Erythroblast (primary cell): ENCODE data around the gene CERS6.

Experiments used
- GATA1 ChIP-seq: IDR thresholded peaks from 2 replicates; pipeline ENCODE4 v1.6.1; 2011; ENCODE audit warnings: low read depth, mild to moderate bottlenecking, control low read depth, low read length, moderate library complexity
- POLR2A ChIP-seq: IDR thresholded peaks from 2 replicates; pipeline ENCODE4 v1.6.1; 2011; ENCODE audit warnings: mild to moderate bottlenecking, low read length

DNA sequence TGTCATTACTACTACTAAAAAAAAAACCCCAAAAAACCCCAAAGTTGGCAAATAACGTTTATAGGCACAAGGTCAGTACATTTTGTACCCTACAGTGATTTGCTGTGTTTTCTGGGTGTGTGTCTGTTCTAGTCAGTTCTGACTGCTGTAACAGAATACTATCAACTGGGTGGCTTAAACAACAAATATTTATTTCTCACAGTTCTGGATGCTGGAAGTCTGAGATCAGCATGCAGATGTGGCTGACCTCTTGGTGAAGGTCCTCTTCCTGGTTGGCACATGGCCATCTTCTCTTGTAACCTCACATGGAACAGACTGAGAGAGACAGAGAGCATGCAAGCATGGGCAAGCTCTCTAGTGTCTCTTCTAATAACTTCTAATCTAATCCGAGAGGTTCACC lies 103.1 kb downstream of the CERS6 start:
- TF ChIP-seq POLR2A (no peak), GATA1 (no peak)
